Measurements from ENCODE around the gene CLK3. TPM values are rescaled to one million over a fixed set of nuclear protein-coding genes. Genes with fewer than 3 reads are reported as not detected.

Gene CLK3
- 24.0 TPM for total RNA-seq

GRCh38 chr15:74615508-74616365, at the start of gene CLK3:
CLK3 (plus strand) TSS chr15:74615836; CDS start chr15:74619197, 3,361 bp downstream.
- H3K4me3 ChIP-seq (ENCODE audit: low read length in 3 of 3): peak within 1 kb of the TSS; percentile 95 to 97 (median 96)
- peak within 1 kb of the TSS; percentile 99 to 100 (median 100) for H3K9ac ChIP-seq (ENCODE audit: low read depth in 1 of 3, low read length in 3 of 3)
- peaks cover 45 to 53% (median 49%) of the 10 kb centered on the region in 3 donors for H3K4me1 ChIP-seq (ENCODE audit: control insufficient read depth in 3 of 3, insufficient read depth in 3 of 3, low read length in 3 of 3)
- H3K27me3 ChIP-seq (ENCODE audit: control insufficient read depth in 3 of 3, insufficient read depth in 3 of 3, low read length in 3 of 3): no peaks in the 10 kb centered on the region
- H3K36me3 ChIP-seq (ENCODE audit: control insufficient read depth in 3 of 3, insufficient read depth in 3 of 3, low read length in 3 of 3): peaks cover 17 to 23% (median 19%) of the 10 kb centered on the region in 3 donors
- H3K27ac ChIP-seq (ENCODE audit: low read depth, low read length): peak within 1 kb of the TSS; percentile 99
- no peaks in the 10 kb centered on the region for H3K9me3 ChIP-seq (ENCODE audit: control insufficient read depth in 3 of 3, low read length in 3 of 3)

DNA sequence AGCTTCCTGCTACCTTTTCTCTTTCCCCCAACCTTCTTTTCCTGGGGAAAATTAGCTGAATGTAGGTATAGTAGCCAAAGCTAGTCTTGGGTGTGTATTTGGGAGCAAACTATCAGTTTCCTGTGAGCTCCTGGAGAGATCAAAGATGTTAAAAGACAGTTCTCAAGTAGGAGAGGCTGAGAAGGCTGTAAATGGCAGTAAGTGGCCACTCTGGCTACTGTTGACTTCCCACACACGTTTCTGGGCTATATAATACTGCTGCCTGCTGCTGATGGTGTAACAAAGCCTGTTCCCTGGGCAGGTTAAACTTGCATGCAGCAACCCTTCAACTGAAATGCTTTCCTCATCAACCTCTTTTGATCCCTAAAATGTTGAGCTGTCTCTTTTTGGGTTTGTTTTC, 47.0 kb upstream of the CLK3 start:
- no peak overlapping the region for H3K27ac ChIP-seq (ENCODE audit: low read depth, low read length)
- H3K36me3 ChIP-seq (ENCODE audit: control insufficient read depth in 3 of 3, insufficient read depth in 3 of 3, low read length in 3 of 3): peaks cover 0 to 7% (median 2%) of the 10 kb centered on the region in 3 donors
- H3K27me3 ChIP-seq (ENCODE audit: control insufficient read depth in 3 of 3, insufficient read depth in 3 of 3, low read length in 3 of 3): no peaks in the 10 kb centered on the region
- no peak overlapping the region for H3K4me3 ChIP-seq (ENCODE audit: low read length in 3 of 3)
- H3K9me3 ChIP-seq (ENCODE audit: control insufficient read depth in 3 of 3, low read length in 3 of 3): no peaks in the 10 kb centered on the region
- no peak overlapping the region for H3K9ac ChIP-seq (ENCODE audit: low read depth in 1 of 3, low read length in 3 of 3)
- peaks cover 15 to 37% (median 25%) of the 10 kb centered on the region in 3 donors for H3K4me1 ChIP-seq (ENCODE audit: control insufficient read depth in 3 of 3, insufficient read depth in 3 of 3, low read length in 3 of 3)

GRCh38 chr15:74569731-74570070, 45.9 kb upstream of the CLK3 start:
- peak overlapping the region in 1 of 3 donors; percentile 6 for H3K4me3 ChIP-seq (ENCODE audit: low read length in 3 of 3)
- H3K9ac ChIP-seq (ENCODE audit: low read depth in 1 of 3, low read length in 3 of 3): peak overlapping the region in 1 of 3 donors; percentile 40
- H3K4me1 ChIP-seq (ENCODE audit: control insufficient read depth in 3 of 3, insufficient read depth in 3 of 3, low read length in 3 of 3): peaks cover 15 to 37% (median 25%) of the 10 kb centered on the region in 3 donors
- no peaks in the 10 kb centered on the region for H3K27me3 ChIP-seq (ENCODE audit: control insufficient read depth in 3 of 3, insufficient read depth in 3 of 3, low read length in 3 of 3)
- peak overlapping the region; percentile 4 for H3K27ac ChIP-seq (ENCODE audit: low read depth, low read length)
- no peaks in the 10 kb centered on the region for H3K9me3 ChIP-seq (ENCODE audit: control insufficient read depth in 3 of 3, low read length in 3 of 3)
- H3K36me3 ChIP-seq (ENCODE audit: control insufficient read depth in 3 of 3, insufficient read depth in 3 of 3, low read length in 3 of 3): peaks cover 0 to 14% (median 9%) of the 10 kb centered on the region in 3 donors

- H3K4me3 ChIP-seq (ENCODE audit: low read length in 3 of 3): no peak overlapping the region
- H3K36me3 ChIP-seq (ENCODE audit: control insufficient read depth in 3 of 3, insufficient read depth in 3 of 3, low read length in 3 of 3): peaks cover 6 to 17% (median 12%) of the 10 kb centered on the region in 3 donors
- peaks cover 10 to 32% (median 19%) of the 10 kb centered on the region in 3 donors for H3K4me1 ChIP-seq (ENCODE audit: control insufficient read depth in 3 of 3, insufficient read depth in 3 of 3, low read length in 3 of 3)
- no peaks in the 10 kb centered on the region for H3K9me3 ChIP-seq (ENCODE audit: control insufficient read depth in 3 of 3, low read length in 3 of 3)
- no peak overlapping the region for H3K9ac ChIP-seq (ENCODE audit: low read depth in 1 of 3, low read length in 3 of 3)
- H3K27ac ChIP-seq (ENCODE audit: low read depth, low read length): no peak overlapping the region
- no peaks in the 10 kb centered on the region for H3K27me3 ChIP-seq (ENCODE audit: control insufficient read depth in 3 of 3, insufficient read depth in 3 of 3, low read length in 3 of 3)
Observed at GRCh38 chr15:74571191-74571590, 44.4 kb upstream of the CLK3 start.

DNA sequence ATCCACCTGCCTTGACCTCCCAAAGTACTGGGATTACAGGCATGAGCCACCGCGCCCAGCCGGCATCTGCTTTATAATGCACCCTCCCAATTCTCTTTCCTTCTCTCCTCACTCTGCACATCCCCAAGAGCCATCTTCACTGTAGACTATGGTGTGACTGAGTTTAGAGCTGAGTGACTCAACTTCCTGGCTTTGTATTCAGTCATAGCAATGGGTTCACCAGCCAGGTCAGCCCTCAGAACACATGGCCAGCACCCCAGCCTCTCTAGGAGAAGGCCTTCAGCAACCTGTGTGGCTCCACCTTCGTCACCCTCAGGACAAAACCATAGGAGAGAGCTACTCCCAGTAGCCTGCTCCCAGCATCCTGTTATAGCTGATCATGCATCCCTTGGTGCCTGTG, 41.6 kb upstream of the CLK3 start:
- Histone ChIP-seq H3K36me3 (ENCODE audit: control insufficient read depth in 3 of 3, insufficient read depth in 3 of 3, low read length in 3 of 3) (peaks cover 10 to 21% (median 18%) of the 10 kb centered on the region in 3 donors), H3K4me1 (ENCODE audit: control insufficient read depth in 3 of 3, insufficient read depth in 3 of 3, low read length in 3 of 3) (peaks cover 10 to 20% (median 19%) of the 10 kb centered on the region in 3 donors), H3K9ac (ENCODE audit: low read depth in 1 of 3, low read length in 3 of 3) (no peak overlapping the region), H3K4me3 (ENCODE audit: low read length in 3 of 3) (no peak overlapping the region), H3K9me3 (ENCODE audit: control insufficient read depth in 3 of 3, low read length in 3 of 3) (no peaks in the 10 kb centered on the region), H3K27me3 (ENCODE audit: control insufficient read depth in 3 of 3, insufficient read depth in 3 of 3, low read length in 3 of 3) (no peaks in the 10 kb centered on the region), H3K27ac (ENCODE audit: low read depth, low read length) (no peak overlapping the region)

DNA sequence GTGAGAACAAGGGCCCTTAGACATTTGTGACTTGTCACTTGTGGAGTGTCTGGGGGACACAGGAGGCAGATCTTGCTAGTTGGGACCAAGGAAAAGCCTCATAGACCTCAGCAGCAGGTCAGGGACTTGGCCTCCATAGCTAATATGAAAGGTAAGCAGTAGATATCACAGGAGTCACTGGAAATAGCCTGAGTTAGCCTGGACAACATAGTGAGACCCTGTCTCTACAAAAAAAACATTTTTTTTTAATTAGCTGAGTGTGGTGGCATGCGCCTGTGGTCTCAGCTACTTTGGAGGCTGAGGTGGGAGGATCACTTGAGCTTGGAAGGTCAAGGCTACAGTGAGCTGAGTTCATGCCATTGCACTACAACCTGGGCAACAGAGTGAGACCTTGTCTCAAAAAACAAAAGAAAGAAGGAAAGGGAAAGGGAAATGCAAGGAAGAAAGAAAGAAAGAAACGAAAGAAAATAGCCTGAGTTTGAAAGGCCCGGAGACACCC, 37.1 kb upstream of the CLK3 start:
- Histone ChIP-seq H3K27me3 (ENCODE audit: control insufficient read depth in 3 of 3, insufficient read depth in 3 of 3, low read length in 3 of 3) (no peaks in the 10 kb centered on the region), H3K9ac (ENCODE audit: low read depth in 1 of 3, low read length in 3 of 3) (no peak overlapping the region), H3K4me1 (ENCODE audit: control insufficient read depth in 3 of 3, insufficient read depth in 3 of 3, low read length in 3 of 3) (no peaks in the 10 kb centered on the region), H3K27ac (ENCODE audit: low read depth, low read length) (no peak overlapping the region), H3K4me3 (ENCODE audit: low read length in 3 of 3) (no peak overlapping the region), H3K36me3 (ENCODE audit: control insufficient read depth in 3 of 3, insufficient read depth in 3 of 3, low read length in 3 of 3) (peaks cover 14 to 22% (median 16%) of the 10 kb centered on the region in 3 donors), H3K9me3 (ENCODE audit: control insufficient read depth in 3 of 3, low read length in 3 of 3) (no peaks in the 10 kb centered on the region)

DNA sequence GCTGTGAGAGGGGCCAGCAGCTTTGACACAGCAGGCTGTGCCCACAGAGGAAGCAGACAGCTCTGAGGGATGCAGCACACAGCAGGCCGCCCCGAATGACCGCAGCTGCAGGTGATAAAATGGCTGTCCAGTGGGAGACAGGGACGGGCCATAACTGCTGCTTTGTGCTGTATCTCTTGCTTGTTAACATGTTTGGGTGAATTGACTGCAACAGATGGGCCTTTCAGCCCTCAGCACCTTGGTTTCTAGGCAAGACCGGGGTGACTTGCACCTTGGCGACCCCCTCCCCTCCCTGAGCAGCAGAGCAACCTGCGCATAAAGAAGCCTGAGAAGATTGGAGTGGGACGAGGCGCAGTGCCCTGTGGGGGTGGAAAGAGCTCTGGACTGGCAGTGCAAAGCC, 36.6 kb upstream of the CLK3 start:
- Histone ChIP-seq H3K27me3 (ENCODE audit: control insufficient read depth in 3 of 3, insufficient read depth in 3 of 3, low read length in 3 of 3) (no peaks in the 10 kb centered on the region), H3K27ac (ENCODE audit: low read depth, low read length) (no peak overlapping the region), H3K4me3 (ENCODE audit: low read length in 3 of 3) (no peak overlapping the region), H3K36me3 (ENCODE audit: control insufficient read depth in 3 of 3, insufficient read depth in 3 of 3, low read length in 3 of 3) (peaks cover 12 to 20% (median 16%) of the 10 kb centered on the region in 3 donors), H3K4me1 (ENCODE audit: control insufficient read depth in 3 of 3, insufficient read depth in 3 of 3, low read length in 3 of 3) (no peaks in the 10 kb centered on the region), H3K9me3 (ENCODE audit: control insufficient read depth in 3 of 3, low read length in 3 of 3) (no peaks in the 10 kb centered on the region), H3K9ac (ENCODE audit: low read depth in 1 of 3, low read length in 3 of 3) (no peak overlapping the region)

DNA sequence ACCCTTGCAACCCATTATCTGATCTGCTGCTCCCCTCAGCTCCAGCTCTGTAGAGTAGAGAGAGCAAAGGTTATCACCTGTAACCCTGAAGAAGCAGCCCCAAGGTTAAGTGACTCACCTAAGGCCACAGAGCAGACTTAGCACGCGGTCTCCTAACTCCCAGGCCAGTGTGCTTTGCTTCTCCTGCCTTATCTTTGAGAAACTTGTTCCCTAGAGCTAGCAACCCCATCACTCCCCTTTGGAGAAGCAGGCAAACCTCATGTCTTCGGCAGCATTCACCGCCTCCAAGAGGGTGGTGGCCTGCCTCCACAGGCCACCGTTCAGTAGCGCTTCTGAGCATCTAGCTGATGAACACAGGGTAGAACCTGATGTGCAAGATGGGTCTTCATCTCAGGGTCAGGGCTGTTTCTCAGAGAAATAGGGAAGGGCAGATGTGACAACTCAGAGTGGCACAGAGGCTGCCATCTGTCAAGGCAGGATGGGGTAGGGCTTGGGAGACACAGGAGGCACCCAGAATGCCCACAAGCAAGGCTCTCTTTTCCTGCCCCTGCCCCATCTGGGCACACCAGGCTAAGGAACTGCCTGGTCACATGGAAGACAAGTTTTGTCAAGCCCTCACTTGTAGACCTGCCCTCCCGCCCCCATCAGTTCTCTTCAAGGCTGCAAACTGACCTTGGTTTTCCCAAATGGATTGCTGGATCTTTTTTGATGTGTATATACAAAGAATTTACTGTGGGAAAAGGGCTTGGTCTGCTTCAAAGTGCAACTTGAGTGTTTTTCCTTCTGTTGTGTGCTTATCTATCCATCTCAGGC, 34.9 kb upstream of the CLK3 start:
- Histone ChIP-seq H3K27me3 (ENCODE audit: control insufficient read depth in 3 of 3, insufficient read depth in 3 of 3, low read length in 3 of 3) (no peaks in the 10 kb centered on the region), H3K36me3 (ENCODE audit: control insufficient read depth in 3 of 3, insufficient read depth in 3 of 3, low read length in 3 of 3) (peaks cover 7 to 15% (median 10%) of the 10 kb centered on the region in 3 donors), H3K4me1 (ENCODE audit: control insufficient read depth in 3 of 3, insufficient read depth in 3 of 3, low read length in 3 of 3) (no peaks in the 10 kb centered on the region), H3K4me3 (ENCODE audit: low read length in 3 of 3) (no peak overlapping the region), H3K27ac (ENCODE audit: low read depth, low read length) (no peak overlapping the region), H3K9ac (ENCODE audit: low read depth in 1 of 3, low read length in 3 of 3) (no peak overlapping the region), H3K9me3 (ENCODE audit: control insufficient read depth in 3 of 3, low read length in 3 of 3) (no peaks in the 10 kb centered on the region)

DNA sequence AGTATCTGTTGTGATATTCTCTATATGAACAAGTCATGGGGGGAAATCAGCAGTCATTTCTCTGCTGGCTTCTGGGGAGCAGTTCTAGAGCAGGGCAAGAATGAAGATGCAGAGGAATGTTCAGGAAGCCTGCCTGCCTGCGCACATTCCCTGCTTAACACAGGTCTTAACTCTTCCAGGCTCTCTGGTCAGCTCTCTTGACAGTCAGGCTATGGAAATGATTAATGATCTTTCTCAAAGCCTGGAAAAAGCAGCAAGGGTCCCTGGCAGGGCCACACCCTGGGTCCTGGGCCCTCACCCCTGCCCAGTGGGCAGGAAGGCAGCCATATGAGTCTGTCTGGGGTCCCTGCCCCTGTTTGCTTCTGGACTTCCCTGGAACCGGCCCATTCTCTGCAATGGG, 31.4 kb upstream of the CLK3 start:
- Histone ChIP-seq H3K27ac (ENCODE audit: low read depth, low read length) (no peak overlapping the region), H3K27me3 (ENCODE audit: control insufficient read depth in 3 of 3, insufficient read depth in 3 of 3, low read length in 3 of 3) (no peaks in the 10 kb centered on the region), H3K9me3 (ENCODE audit: control insufficient read depth in 3 of 3, low read length in 3 of 3) (no peaks in the 10 kb centered on the region), H3K9ac (ENCODE audit: low read depth in 1 of 3, low read length in 3 of 3) (no peak overlapping the region), H3K4me1 (ENCODE audit: control insufficient read depth in 3 of 3, insufficient read depth in 3 of 3, low read length in 3 of 3) (peaks cover 0 to 6% (median 2%) of the 10 kb centered on the region in 3 donors), H3K4me3 (ENCODE audit: low read length in 3 of 3) (no peak overlapping the region), H3K36me3 (ENCODE audit: control insufficient read depth in 3 of 3, insufficient read depth in 3 of 3, low read length in 3 of 3) (peaks cover 3 to 7% (median 4%) of the 10 kb centered on the region in 3 donors)
